Activated CD8-positive, alpha-beta memory T cell treated with anti-CD3 and anti-CD28 coated beads for 1 hour (primary cell): ENCODE data around the gene DMAC2L.
"Not testable (repeated sequence)": the region's sequence is repeated elsewhere in the genome, so short reads cannot be mapped to it uniquely, and the experiment has no call there.

Experiments
- DNase-seq, 2 donors: peaks; one replicate each; pipeline ENCODE4 v3.0.0-alpha.2; 2020; ENCODE audit warnings: low read depth in 1 of 2; ENCODE audit errors: extremely low read depth in 1 of 2

Gene DMAC2L

GRCh38 chr14:50353126-50353525 is 41.0 kb downstream of the DMAC2L start:
- DNase-seq = no peak

GRCh38 chr14:50354527-50354926 is 42.4 kb downstream of the DMAC2L start:
- DNase-seq = no peak

- DNase-seq = no peak
Measured at GRCh38 chr14:50355692-50356091, 43.6 kb downstream of the DMAC2L start.

DNA sequence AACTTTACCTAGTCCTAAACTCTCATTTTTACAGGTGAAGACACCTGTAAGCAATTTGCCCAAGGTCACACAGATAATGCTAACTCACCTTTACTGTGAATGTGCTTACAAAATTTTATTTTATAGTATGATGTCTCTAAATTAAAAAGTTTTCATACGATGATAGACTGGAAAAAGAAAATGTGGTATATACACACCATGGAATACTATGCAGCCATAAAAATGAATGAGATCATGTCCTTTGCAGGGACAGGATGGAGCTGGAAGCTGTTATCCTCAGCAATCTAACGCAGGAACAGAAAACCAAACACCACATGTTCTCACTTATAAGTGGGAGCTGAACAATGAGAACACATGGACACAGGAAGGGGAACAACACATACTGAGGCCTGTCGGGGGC is 44.2 kb downstream of the DMAC2L start:
- not testable (repeated sequence) for DNase-seq

- DNase-seq = no peak
Measured at GRCh38 chr14:50357124-50357523, 45.0 kb downstream of the DMAC2L start.

GRCh38 chr14:50357753-50358395 is 45.8 kb downstream of the DMAC2L start:
- DNase-seq = no peak

DNA sequence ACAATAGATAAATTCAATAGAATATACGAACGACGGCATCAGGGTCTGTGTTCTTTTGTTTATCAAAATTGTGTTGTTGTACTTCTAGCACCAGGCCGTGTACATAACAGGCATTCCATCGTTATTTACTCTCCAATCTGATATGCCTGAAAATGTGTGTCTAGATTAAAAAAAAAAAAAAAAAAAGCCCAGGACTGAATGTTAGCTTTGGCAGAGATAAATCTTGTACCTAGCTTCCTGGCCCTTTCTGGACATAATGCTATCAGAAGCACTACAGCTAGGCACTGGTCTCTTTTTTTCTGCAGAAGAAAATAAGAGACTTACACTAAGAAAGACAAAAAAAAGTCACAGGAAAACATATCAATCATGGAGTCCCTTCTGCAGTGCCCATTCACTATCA is 47.5 kb downstream of the DMAC2L start:
- DNase-seq = no peak

- no peak for DNase-seq
Measured at GRCh38 chr14:50360093-50360492, 48.0 kb downstream of the DMAC2L start.

- DNase-seq = no peak
Measured at GRCh38 chr14:50360851-50361250, 48.7 kb downstream of the DMAC2L start.

DNA sequence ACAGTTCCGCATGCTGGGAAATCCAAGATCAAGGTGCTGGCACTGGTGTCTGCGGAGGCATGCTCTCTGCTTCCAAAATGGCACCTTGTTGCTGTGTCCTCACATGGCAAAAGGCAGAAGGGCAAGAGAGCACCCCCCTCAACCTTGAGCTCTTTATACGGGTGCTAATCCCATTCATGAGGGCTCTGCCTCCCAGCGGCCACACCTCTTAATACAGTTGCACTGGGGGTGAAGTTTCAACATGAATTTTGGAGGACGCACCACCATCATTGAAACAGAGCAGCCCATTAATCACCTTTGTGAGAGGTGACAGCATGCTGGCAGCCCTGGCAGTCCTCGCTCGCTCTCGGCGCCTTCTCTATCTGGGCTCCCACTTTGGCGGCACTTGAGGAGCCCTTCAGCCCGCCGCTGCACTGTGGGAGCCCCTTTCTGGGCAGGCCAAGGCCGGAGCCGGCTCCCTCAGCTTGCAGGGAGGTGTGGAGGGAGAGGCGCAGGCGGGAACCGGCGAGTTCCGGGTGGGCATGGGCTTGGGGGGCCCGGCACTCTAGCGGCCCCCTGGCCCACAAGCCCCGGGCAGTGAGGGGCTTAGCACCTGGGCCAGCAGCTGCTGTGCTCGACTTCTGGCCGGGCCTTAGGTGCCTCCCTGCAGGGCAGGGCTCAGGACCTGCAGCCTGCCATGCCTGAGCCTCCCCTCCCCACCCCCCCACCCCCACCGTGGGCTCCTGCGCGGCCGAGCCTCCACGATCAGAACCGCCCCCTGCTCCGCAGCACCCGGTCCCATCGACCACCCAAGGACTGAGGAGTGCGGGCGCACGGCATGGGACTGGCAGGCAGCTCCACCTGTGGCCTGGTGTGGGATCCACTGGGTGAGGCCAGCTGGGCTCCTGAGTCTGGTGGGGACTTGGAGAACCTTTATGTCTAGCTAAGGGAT is 49.6 kb downstream of the DMAC2L start:
- not testable (repeated sequence) for DNase-seq

GRCh38 chr14:50362764-50363713 is 50.9 kb downstream of the DMAC2L start:
- DNase-seq = no peak

- DNase-seq = no peak
Measured at GRCh38 chr14:50363714-50364111, 51.6 kb downstream of the DMAC2L start.

GRCh38 chr14:50364792-50365191 is 52.7 kb downstream of the DMAC2L start:
- no peak for DNase-seq

DNA sequence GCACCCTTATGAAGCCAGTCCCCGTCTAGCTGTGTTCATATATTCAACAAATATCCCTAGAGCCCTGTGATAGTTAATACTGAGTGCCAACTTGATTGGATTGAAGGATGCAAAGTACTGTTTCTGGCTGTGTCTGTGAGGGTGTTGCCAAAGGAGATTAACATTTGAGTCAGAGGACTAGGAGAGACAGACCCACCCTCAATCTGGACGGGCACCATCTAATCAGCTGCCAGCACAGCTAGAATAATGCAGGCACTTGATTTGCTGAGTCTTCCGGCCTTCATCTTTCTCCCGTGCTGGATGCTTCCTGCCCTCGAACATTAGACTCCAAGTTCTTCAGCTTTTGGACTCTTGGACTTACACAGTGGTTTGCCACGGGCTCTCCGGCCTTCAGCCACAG is 53.4 kb downstream of the DMAC2L start:
- not testable (repeated sequence) for DNase-seq

- DNase-seq = no peak
Measured at GRCh38 chr14:50366115-50366514, 54.0 kb downstream of the DMAC2L start.

DNA sequence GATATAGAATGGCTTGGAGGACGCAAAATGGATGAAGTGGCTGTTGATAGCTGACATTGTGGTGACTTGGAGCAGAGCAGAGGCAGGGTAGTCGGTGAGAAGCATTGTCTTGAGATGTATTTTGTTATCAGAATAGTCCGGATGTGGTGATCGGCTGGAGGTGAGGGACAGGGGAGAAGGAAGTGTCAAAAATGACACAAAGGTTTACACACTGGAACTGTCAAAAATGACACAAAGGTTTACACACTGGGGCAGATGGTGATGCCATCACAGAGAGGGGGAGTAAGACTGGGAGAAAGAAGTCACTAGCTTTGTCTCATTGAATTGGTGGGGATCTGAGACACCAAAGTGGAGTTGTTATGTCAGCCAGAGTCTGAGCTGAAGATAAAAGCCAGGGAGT is 54.5 kb downstream of the DMAC2L start:
- DNase-seq = no peak

- DNase-seq = no peak
Measured at GRCh38 chr14:50371546-50371945, 59.4 kb downstream of the DMAC2L start.

DNA sequence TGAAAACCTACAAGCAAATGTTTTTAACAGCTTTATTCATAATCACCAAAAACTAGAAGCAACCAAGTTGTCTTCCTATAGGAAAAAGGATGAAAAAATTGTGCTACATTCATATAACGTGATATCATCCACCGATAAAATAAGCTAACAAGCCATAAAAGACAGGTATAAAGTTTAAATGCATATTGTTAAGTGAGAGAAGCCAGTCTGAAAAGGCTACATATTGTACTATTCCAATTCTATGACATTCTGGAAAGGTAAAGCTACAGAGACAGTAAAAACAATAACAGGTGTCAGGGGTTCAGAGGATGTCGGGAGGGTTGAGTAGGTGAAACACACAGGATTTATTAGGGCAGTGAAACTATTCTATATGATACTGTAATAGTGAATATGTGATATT is 61.8 kb downstream of the DMAC2L start:
- no peak for DNase-seq

DNA sequence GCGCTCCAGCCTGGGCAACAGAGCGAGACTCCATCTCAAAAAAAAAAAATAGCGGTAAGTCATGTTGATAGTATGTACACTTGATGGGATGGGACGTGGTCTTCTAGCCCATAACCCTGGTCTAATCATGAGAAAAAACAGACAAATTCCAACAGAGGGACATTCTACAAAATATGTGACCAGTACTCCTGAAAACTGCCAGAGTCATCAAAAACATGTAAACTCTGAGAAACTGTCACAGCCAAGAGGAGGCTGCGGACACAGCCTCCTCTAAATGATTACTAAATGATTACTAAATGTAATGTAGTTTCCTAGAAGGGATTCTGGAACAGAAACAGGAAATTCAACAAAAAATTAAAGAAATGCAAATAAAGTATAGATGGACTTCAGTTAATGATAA is 63.6 kb downstream of the DMAC2L start:
- no peak for DNase-seq
